ENCODE measurements around the gene TSKS. TPM values are rescaled to one million over a fixed set of nuclear protein-coding genes. Genes with fewer than 3 reads are reported as not detected.

The TSKS gene
- total RNA-seq, 4 donors from 2014 or later: 1.1 to 2.5 (median 1.6) TPM

DNA sequence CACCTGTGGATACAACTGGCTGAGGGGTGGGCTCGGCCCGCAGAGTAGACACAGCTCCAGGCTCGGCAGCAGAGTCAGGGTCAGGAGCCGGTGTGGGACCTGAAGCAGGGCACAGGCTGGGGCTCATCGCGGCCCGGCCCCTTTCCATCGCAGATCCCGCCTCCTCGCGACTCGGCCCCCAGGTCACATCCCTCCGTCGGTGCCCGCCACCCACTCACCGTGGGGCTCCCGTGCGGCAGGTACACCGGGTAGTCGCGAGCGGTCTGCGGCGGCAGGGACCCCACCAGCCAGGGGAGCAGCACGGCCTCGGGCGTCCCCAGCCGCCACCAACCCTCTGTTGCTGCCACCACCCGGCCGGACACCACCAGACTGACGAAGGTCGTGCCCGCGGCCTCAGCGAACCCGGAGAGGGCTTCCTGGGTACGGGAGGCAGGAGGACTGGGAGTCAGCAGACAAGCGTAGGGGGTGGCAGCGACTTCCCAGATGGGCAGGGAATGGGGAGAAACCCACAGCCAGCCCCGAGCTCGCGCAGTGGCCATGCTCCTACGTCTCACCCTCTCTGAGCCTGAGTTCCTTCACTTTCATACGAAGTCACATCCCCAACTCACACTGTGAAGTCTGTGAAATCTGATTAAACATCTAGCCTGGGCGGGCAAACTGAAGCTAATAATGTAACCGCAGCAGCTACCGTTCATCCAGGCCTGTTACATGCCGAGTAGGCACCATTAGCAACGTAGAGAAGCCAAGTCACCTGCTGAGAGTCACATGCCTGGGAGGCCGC is 46.2 kb upstream of the TSKS start:
- Histone ChIP-seq H3K4me1 (peaks cover 0 to 42% (median 10%) of the 10 kb centered on the region in 4 donors), H3K4me3 (peak overlapping the region; percentile 65 to 75 (median 71)), H3K9me3 (no peaks in the 10 kb centered on the region), H3K36me3 (peaks cover 0 to 38% (median 3%) of the 10 kb centered on the region in 3 donors), H3K27me3 (no peaks in the 10 kb centered on the region), H3K27ac (peak overlapping the region; percentile 83 to 94 (median 88))
- no peak for TF ChIP-seq EP300 (IDR thresholded peaks at IDR 0.05)
- no peak for TF ChIP-seq POLR2A (IDR thresholded peaks at IDR 0.05)
- peak in 3 of 5 experiments; percentile 14 to 33 (median 19) for TF ChIP-seq CTCF (IDR thresholded peaks at IDR 0.05)
- WGBS, 2 donors: 5 to 12% methylated on average over 24 to 48 of the region's 50 CpGs
- peak in 1 of 2 donors; percentile 47 for DNase-seq (ENCODE audit: low spot score in 2 of 2)

DNA sequence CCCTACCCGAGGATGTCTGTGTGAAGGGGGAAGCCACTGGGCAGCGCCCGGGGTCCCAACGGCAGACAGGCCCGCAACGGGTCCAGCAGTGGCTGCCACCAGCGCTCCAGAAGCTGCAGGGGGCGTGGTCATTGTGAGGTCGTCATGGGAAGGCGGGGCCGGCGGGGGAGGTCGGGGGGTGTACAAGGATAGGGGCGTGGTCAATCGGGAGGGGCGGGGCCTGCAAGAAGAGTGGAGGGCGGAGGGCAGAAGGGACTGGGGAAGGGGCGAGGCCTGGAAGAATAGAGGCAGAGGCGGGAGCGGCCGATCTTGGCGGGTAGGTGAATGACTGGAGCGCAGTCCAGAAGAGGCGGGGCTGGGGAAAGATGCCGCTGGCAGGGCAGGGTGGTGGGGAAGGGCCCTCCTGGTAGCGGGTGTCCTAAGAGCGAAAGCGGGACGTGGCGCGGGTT is 45.6 kb upstream of the TSKS start:
- 0 to 1% methylated on average over 31 of the region's 31 CpGs for WGBS, 2 donors
- Histone ChIP-seq H3K36me3 (peaks cover 0 to 44% (median 3%) of the 10 kb centered on the region in 3 donors), H3K4me3 (peak overlapping the region; percentile 65 to 75 (median 71)), H3K4me1 (peaks cover 0 to 38% (median 10%) of the 10 kb centered on the region in 4 donors), H3K9me3 (no peaks in the 10 kb centered on the region), H3K27me3 (no peaks in the 10 kb centered on the region), H3K27ac (peak overlapping the region; percentile 83 to 94 (median 88))
- DNase-seq (ENCODE audit: low spot score in 2 of 2): peak; percentile 96 to 97
- TF ChIP-seq EP300 (IDR thresholded peaks at IDR 0.05) (peak in 1 of 2 donors; percentile 83), POLR2A (IDR thresholded peaks at IDR 0.05) (peak; percentile 66 to 77), CTCF (IDR thresholded peaks at IDR 0.05) (no peak)

- H3K27me3 ChIP-seq: no peaks in the 10 kb centered on the region
- no peak for DNase-seq (ENCODE audit: low spot score in 2 of 2)
- peak overlapping the region; percentile 83 to 94 (median 88) for H3K27ac ChIP-seq
- H3K36me3 ChIP-seq: peaks cover 0 to 50% (median 9%) of the 10 kb centered on the region in 3 donors
- peaks cover 0 to 39% (median 10%) of the 10 kb centered on the region in 4 donors for H3K4me1 ChIP-seq
- WGBS, 2 donors: 76 to 79% methylated on average over 20 of the region's 20 CpGs
- H3K4me3 ChIP-seq: peak overlapping the region; percentile 65 to 75 (median 71)
- no peaks in the 10 kb centered on the region for H3K9me3 ChIP-seq
- TF ChIP-seq CTCF (IDR thresholded peaks at IDR 0.05): no peak
- TF ChIP-seq EP300 (IDR thresholded peaks at IDR 0.05): no peak
Measured at GRCh38 chr19:49807904-49808675, 45.0 kb upstream of the TSKS start.

- peaks cover 0 to 40% (median 10%) of the 10 kb centered on the region in 4 donors for H3K4me1 ChIP-seq
- no peak overlapping the region for H3K4me3 ChIP-seq
- WGBS, 2 donors: 83 to 88% methylated on average over 18 of the region's 18 CpGs
- H3K27me3 ChIP-seq: no peaks in the 10 kb centered on the region
- peak overlapping the region in 1 of 4 donors; percentile 34 for H3K27ac ChIP-seq
- TF ChIP-seq CTCF (IDR thresholded peaks at IDR 0.05) (no peak), POLR2A (IDR thresholded peaks at IDR 0.05) (no peak), EP300 (IDR thresholded peaks at IDR 0.05) (no peak)
- peaks cover 0 to 57% (median 12%) of the 10 kb centered on the region in 3 donors for H3K36me3 ChIP-seq
- no peaks in the 10 kb centered on the region for H3K9me3 ChIP-seq
- no peak for DNase-seq (ENCODE audit: low spot score in 2 of 2)
Measured at GRCh38 chr19:49807058-49807903, 44.2 kb upstream of the TSKS start.
